GM19351 (cell line): Measurements from ENCODE around the gene BRMS1L.
"Not testable (repeated sequence)": the region's sequence is repeated elsewhere in the genome, so short reads cannot be mapped to it uniquely, and the experiment has no call there.

Experiments
- ATAC-seq: cut with Tn5 transposase; IDR thresholded peaks from one replicate; pipeline ENCODE4 v1.9.1; 2021; ENCODE audit warnings: mild to moderate bottlenecking, moderate library complexity; ENCODE audit not compliant: unreplicated experiment

Gene BRMS1L

DNA sequence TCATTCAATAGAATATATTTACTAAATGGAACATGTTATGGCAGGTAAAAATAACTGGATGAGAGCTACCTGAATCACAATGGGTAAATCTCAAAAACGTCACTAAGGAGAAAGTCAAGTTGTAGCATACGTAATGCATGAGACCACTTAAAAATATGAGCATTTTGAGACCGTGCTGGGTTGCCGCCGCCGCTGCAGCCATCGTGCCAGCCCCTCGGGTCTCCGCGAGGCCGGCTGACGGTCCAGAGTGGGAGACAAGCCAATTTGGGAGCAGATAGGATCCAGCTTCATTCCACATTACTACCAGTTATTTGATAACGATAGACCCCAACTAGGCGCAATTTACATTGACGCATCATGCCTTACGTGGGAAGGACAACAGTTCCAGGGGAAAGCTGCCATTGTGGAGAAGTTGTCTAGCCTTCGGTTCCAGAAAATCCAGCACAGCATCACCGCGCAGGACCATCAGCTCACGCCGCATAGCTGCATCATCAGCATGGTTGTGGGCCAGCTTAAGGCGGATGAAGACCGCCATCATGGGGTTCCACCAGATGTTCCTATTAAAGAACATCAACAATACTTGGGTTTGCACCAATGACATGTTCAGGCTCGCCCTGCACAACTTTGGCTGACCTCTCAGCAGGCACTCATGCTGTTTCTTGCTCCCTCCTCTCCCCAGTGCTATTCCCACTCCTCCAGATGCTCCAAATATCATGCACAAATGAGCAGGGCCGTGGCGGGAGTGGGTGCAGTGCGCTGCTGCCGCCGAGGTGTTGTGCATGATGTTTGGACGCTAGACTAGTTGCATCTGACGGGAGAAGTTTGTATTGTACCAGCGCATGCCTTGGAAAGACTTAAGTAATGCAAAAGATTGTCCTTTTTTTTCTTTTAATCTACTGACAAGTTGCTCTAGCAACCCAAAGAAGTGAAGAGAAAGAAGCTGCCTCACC lies 6.3 kb upstream of the BRMS1L start:
- no peak for ATAC-seq

GRCh38 chr14:35821564-35822411 lies 4.3 kb upstream of the BRMS1L start:
- ATAC-seq = no peak

DNA sequence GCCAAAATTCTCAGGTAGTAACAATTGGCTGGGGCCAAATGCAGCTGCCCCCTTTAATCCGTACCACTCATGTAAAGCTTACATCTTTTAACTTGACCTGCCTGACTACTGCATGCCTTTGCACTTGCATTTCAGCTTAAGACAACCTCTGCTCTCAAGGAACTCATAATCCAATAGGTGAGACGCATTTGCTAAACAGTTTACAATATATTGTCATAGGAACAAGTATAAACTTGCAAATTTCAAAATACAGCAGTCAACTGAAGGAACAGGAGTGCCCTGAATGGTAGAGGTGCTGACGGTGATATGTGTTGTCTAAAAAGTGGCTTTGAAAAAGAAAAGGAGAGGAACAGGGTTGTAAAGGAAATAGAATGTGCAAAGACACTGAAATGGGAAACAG lies 3.6 kb upstream of the BRMS1L start:
- ATAC-seq = no peak

- not testable (repeated sequence) for ATAC-seq
Measured at GRCh38 chr14:35824446-35825165, 1.5 kb upstream of the BRMS1L start.

DNA sequence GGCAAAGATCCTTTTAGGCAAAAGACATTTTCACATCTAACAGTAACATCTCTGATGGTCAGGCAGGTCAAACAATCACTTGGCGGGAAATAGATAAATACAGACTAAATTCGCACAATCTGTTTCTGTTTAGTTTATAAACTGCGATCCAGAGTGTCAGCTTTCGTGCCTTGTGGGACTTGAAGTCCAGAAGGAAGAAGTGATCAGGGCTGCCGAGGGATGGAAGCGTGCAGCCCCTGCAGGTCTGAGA lies 245 bp upstream of the BRMS1L start:
- ATAC-seq = no peak

DNA sequence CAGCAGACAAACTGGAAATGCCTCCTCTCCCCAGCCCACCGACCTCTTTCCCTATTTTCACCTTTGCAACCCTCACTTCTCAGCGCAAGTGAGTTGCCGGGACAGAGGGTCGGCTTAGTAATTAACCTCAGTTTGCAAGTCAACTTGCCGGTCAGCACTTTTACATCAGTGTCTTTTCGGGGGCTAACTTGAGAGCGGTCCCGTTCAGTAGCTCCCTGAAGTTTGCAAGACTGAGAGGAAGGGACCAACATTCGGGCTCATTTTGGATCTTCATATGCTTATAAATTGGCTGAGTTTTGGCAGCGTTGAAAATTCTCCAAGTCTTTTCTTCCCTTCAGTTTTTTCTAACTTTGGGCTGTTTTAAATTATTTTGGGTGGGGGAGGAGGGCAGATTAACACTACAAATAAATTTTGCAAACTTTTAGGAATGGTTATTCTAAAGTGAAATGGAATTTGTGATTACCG lies 846 bp downstream of the BRMS1L start:
- ATAC-seq = peak; percentile 5

DNA sequence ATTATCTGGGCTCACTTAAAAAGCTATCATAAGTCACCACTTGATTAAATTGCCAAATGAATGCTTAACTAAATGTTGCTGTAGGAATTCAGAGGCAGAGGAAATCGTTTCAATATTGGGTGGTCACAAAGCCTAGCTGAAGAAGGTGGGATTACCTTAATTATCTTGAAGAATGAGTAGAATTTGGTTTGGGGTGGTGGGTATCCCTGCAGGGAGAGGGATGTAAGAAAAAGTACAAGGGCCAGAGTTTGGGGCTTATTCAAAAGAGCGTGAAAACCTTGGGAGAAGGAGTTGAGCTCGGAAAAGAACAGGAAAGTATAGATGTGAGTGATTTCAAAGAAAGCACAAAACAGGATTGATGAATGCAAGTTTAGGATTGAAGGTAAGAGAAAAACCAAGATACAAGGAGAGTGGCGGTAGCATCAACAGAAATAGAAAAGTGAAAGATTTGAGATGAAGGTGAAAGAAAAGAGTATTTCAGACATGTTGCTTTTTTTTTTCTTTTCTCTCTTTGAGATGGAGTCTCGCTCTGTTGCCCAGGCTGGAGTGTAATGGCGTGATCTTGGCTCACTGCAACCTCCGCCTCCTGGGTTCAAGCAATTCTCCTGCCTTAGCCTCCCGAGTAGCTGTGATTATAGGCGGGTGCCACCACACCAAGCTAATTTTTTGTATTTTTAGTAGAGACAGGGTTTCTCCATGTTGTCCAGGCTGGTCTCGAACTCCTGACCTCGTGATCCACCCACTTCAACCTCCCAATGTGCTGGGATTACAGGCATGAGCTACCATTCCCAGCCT lies 1.7 kb downstream of the BRMS1L start:
- no peak for ATAC-seq

GRCh38 chr14:35829449-35829848 lies 3.3 kb downstream of the BRMS1L start:
- ATAC-seq = no peak

DNA sequence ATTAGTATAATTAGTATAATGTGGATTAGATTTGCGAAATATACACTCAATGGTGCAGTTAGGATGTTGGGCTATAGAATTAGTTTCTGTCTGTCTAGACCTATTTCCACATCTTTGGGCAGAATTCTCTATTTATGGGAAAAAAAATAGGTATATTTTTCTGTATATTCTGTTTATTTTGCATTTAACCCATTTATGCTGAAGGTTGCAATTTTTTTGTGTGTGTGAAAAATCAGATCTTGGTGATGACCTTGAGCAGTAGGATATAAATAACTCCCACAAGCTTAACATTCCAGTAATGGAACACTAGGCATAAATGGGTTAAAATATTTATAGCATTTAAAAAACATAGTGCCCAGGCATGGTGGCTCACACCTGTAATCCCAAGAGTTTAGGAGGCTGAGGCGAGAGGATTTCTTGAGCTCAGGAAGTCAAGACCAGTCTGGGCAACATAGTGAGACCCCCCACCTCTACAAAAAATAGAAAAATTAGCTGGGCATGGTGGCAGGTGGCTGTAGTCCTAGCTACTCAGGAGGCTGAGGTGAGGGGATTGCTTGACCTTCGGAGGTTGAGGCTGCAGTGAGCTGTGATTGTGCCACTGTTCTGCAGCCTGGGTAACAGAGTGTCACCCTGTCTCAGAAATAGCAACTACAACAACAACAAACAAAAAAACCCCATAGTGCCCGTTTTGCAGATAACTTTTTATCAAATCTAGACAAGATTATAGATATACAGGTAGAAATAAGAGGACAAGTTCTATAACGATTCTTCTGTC lies 9.3 kb downstream of the BRMS1L start:
- ATAC-seq = no peak

- ATAC-seq = not testable (repeated sequence)
Measured at GRCh38 chr14:35841704-35842103, 15.6 kb downstream of the BRMS1L start.

DNA sequence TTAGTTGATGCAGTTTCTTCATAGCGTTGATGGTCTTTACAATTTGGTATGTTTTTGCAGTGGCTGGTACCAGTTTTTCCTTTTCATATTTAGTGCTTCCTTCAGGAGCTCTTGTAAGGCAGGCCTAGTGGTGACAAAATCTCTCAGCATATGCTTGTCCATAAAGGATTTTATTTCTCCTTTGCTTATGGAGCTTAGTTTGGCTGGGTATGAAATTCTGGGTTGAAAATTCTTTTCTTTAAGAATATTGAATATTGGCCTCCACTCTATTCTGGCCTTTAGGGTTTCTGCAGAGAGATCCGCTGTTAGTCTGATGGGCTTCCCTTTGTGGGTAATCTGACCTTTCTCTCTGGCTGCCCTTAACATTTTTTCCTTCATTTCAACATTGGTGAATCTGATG lies 16.1 kb downstream of the BRMS1L start:
- ATAC-seq = not testable (repeated sequence)

DNA sequence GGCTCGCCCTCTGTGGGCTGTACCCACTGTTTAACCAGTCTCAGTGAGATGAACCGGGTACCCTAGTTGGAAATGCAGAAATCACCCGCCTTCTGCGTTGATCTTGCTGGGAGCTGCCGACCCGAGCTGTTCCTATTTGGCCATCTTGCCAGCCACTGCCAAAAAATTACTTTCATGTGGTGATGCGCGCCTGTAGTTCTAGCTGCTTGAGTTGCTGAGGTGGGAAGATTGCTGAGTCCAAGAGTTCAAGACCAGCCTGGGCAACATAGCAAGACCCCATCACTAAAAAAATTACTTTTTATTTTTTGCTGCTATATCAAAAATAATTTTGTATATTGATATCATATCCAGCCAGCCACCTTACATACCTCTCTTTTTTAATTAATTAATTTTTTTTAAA lies 18.4 kb downstream of the BRMS1L start:
- no peak for ATAC-seq

DNA sequence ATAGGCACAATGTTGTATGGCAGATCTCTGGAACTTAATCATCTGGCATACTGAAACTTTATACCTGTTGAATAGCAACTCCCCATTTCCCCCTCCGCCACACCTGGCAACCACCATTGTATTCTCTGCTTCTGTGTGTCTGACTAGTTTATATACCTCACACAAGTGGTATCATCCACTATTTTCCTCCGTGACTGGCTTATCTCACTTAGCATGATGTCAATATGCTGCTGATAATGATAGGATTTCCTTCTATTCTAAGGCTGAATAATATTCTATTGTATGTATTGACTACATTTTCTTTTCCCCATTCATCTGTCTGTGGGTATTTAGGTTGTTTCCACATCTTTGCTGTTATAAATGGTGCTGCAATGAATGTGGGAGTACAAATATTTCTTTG lies 21.5 kb downstream of the BRMS1L start:
- no peak for ATAC-seq

- no peak for ATAC-seq
Measured at GRCh38 chr14:35849122-35849521, 23.0 kb downstream of the BRMS1L start.

DNA sequence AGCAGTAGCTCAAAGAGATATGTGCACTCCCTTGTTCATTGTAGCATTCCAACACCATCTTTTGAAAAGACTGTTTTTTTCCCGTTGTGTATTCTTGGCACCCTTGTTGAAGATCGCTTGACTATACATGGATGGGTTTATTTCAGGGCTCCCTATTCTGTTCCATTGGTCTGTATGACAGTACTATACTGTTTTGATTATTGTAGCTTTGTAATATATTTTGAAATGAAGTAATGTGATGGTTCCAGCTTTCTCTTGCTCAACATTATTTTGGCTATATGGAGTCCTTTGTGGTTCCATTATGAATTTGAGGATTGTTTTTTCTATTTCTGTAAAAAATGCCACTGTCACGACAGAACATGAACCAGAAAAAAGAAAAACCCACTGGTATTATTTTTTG lies 25.7 kb downstream of the BRMS1L start:
- no peak for ATAC-seq

GRCh38 chr14:35853225-35853624 lies 27.1 kb downstream of the BRMS1L start:
- no peak for ATAC-seq

DNA sequence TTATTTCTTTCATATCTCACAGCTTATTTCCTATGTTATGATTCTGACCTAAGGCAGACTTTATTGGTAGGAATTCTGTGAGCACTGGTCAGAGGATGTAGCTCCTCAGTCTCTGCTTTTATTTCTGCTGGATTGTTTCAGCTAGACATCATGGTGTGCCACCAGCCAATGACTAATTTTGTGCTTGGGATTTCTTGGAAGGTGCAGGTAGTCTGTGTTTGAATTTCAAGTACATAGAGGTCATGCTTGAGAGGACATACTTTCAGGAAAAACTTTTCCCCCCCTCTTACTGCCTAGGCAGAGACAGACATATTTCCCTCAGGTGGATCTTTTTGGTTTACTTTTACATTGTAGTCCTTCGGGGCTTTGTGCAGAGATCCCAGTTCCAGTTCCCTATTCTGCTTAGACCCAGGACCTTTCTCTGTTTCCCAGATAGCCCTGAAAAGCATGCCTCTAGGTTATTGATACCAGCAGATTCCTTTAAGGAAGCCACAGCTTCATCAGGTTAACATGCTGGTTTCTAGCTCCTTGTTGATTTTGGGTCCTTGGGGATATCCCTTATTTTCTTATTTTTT lies 28.6 kb downstream of the BRMS1L start:
- ATAC-seq = no peak

DNA sequence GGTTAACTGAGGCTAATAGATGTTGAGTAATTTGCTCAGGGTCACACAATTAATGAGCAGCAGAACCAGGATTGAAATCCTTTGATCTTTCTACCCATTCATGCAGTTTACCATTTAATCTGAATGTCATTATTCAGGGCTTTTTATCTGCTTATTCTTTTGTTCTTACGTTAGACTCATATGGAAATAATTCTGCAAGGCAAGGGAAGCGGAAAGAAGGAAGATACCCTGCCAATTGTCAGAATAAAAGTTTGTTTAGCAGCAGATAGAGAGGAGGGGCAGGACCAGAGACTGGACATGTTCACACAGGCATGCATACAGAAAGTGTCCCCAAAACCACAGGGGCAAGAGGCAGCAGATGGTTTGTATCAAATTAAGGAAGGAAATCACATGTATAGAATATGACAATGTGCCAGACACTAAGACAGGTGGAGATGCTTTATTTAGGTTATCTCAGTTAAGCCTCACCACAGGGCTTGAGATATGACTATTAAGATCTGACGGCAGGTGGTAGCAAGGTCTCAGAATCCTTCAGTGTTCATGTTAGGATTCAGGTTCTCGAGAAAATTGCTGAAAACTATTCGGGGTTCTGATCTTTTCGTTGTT lies 29.8 kb downstream of the BRMS1L start:
- ATAC-seq = peak; percentile 97
